Stimulated activated CD8-positive, alpha-beta memory T cell treated with anti-CD3 and anti-CD28 coated beads, Interleukin-7, amount 100 ng/mL, for 24 hours (primary cell): ENCODE results near the gene PLAAT3.
"Not testable (repeated sequence)": the region's sequence is repeated elsewhere in the genome, so short reads cannot be mapped to it uniquely, and the experiment has no call there.

Experiments used
- DNase-seq: peaks from one replicate; pipeline ENCODE4 v3.0.0-alpha.2; 2020; ENCODE audit warnings: low read depth

PLAAT3 gene

GRCh38 chr11:63614136-63614671, at the start of gene PLAAT3:
PLAAT3 (minus strand) TSS chr11:63614433; CDS start chr11:63614014, 419 bp downstream.
- DNase-seq: no peak

- DNase-seq: no peak
Measured at GRCh38 chr11:63663809-63664208, 49.6 kb upstream of the PLAAT3 start.

DNA sequence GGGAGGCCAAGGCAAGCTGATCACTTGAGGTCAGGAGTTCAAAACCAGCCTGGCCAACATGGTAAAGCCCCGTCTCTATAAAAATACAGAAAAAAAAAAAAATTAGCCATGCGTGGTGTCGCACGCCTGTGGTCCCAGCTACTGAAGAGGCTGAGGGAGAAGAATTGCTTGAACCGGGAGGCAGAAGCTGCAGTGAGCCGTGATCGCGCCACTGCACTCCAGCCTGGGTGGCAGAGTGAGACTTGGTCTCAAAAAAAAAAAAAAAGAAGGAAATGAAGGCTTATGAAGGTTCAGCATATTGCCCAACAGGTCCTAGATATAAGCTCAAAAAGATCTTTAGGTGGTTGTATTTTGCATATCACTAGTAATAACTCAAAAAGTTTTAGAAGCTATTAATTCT, 46.7 kb upstream of the PLAAT3 start:
- DNase-seq: no peak

- DNase-seq: no peak
Measured at GRCh38 chr11:63652671-63653070, 38.4 kb upstream of the PLAAT3 start.

DNA sequence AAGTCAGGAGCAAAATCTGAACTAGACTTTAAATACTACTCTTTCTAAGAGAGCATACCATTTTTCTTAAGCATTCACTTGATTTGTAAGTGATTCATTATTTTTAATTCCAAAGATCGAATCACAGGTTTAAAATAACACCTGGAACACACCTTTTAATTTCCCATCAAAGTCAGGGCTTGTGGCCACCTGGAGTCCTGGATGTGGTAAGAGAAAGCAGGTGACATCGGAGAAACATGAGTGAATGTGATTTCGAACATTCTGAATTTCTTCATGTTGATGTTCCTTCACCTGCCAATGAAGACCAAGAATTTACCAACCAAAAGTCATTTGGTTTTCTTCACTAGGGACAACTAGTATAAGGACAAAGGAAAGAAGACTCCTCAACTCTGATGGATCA, 29.0 kb upstream of the PLAAT3 start:
- no peak for DNase-seq

- DNase-seq: no peak
Measured at GRCh38 chr11:63641727-63642126, 27.5 kb upstream of the PLAAT3 start.

GRCh38 chr11:63639199-63639832, 25.1 kb upstream of the PLAAT3 start:
- DNase-seq: no peak

DNA sequence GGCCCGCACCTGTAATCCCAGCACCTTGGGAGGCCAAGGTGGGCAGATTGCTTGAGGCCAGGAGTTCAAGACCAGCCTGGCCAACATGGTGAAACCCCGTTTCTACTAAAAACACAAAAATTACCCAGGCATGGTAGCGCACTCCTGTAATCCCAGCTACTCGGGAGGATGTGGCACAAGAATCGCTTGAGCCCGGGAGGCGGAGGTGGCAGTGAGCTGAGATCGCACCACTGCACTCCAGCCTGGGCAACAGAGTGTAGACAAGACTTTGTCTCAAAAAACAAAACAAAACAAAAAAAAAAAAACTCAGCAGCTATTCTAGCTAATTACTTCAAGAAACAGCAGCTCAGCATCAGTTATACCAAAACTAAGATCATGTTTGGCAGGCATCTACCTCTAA, 24.2 kb upstream of the PLAAT3 start:
- not testable (repeated sequence) for DNase-seq

DNA sequence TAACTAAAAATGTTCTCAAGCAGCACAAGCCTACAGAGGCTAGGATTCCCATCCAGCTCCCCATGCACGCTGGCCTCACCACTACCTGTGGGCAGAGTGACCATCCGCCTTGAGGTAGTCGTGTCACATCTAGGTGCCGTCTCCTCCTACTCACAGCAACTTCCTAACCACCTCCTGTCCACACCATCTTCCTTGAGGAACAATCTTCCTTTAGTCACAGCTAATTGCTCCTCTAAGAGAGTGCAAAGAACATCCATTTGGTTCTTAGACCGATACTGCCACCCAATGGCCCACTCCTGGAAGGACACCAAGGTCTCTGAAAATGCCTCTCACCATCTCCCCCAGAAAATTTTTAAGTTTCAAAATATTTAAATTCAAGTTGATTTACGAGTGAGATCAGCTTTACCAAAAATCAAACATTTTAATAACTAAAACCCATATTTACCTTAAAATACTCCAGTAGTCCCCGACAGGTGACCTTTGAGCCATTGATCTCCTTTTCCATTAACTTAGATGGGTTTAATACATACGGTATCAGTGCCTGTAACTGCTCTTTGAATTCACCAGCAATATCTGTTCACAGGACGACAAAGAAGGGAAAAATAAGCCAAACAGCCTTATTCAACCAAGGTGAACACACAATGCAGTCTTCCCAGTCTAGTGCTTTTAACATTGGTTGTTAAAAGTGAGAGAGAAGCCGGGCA, 21.7 kb upstream of the PLAAT3 start:
- DNase-seq: peak; percentile 33

DNA sequence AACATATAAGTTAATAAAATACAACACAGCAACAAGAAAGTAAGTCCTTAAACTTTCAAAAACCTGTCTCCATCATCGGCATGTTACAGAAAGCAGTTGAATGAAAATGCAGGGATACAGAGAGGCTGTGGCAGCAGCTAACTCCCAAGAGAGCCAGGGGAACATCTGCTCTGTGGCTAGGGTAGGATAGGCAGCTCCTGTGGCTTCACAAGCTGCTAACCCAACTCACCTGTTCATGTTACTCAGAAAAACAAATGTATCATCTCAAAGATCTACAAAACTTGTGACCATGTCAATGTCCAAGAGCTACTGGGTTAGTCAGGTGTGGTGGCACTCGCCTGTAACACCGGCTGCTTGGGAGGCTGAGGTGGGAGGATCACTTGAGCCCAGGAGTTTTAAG, 15.2 kb upstream of the PLAAT3 start:
- DNase-seq: no peak

GRCh38 chr11:63623513-63624140, 9.4 kb upstream of the PLAAT3 start:
- no peak for DNase-seq

- no peak for DNase-seq
Measured at GRCh38 chr11:63622323-63622722, 8.1 kb upstream of the PLAAT3 start.

GRCh38 chr11:63621071-63621470, 6.8 kb upstream of the PLAAT3 start:
- no peak for DNase-seq

DNA sequence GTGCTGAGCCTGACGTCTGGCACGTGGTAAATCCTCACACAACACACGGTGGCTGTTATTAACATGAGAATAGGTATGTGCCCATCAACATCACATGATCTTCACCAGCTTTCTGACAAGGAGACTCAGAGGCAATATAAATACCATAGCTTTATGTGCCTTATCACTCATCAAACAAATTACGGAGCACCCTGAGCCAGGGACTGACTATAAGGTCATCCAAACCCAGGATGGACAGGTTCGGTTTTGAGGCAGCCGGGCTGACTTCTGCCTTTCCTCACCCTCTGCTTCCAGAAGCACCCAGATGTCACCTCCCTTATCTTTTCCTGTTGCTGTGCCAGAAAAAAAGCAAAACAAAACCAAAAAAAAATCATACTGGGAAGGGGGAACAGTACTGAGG, 5.7 kb upstream of the PLAAT3 start:
- DNase-seq: no peak

- DNase-seq: not testable (repeated sequence)
Measured at GRCh38 chr11:63617686-63618085, 3.5 kb upstream of the PLAAT3 start.

DNA sequence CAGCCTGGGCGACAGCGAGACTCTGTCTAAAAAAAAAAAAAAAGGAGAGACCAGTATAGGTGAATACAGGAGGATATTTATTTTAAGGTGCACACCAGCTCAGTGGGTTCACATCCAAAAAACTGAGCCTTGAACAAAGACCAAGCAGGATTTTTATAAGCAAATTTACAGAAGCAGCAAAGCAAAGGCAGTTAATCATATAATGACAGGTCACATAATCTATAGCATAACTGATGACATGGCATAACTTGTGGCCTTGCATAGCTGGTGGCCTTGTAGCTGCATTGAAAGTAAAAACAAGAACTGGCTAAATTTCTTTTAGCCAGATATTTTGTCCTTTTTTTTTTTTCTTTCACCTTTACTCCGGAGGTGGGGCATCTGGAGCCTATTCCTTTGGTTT, 2.7 kb upstream of the PLAAT3 start:
- DNase-seq: no peak

- DNase-seq: no peak
Measured at GRCh38 chr11:63613517-63614135, 607 bp downstream of the PLAAT3 start.

- DNase-seq: no peak
Measured at GRCh38 chr11:63612181-63612580, 2.1 kb downstream of the PLAAT3 start.

- no peak for DNase-seq
Measured at GRCh38 chr11:63611395-63611747, 2.9 kb downstream of the PLAAT3 start.

- no peak for DNase-seq
Measured at GRCh38 chr11:63610604-63611394, 3.4 kb downstream of the PLAAT3 start.

DNA sequence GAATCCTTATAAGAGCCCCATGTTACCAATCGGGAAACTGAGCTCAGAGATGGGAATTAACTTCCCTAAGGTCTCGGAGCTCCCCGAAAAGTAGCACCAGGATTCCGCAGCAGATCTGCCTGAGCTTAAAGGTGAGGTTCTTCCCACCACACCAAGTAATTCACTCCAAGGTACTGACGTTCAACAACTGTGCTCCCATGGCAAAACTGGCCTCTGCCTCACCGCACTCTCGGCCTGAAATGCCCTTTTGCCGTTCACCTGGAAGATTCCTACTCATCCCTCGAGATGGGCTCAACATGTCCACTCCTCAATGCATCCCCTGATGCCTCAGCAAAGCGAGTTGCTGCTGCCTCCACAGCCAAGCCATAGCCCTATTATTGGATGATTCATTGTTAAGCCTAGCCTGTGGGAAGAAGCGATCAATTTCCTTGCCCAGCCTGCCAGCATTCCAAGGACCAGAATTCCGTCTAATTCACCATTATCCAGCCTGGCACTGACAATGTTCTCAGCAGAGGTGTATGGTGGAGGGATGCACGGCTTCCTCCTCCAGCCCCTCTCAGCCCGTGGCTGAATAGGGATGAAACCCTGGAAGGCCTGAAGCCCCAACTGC, 4.2 kb downstream of the PLAAT3 start:
- no peak for DNase-seq

DNA sequence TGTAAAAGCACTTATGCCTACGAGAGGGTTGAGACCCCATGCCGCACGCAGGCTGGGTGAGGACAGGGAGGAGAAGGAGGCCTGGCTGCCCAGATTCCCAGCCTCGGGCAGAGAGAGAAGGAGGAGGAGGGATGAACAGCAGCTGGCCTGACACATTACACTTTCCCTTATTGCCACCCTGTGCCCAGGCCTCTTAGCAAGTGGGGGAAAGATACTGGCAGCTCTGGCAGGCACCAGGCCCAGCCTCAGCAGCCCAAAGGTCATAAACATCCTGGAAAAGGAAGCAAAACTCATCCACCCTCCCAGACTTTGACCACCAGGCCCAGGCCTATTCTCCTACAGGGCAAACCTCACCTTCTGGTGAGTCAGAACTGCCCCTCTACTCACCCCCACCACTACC, 4.7 kb downstream of the PLAAT3 start:
- no peak for DNase-seq
